GM12878 (cell line): Measurements from ENCODE around the gene HRH2. TPM values are rescaled to one million over a fixed set of nuclear protein-coding genes. Genes with fewer than 3 reads are reported as not detected.

Experiments
- ATAC-seq: fragments of 200-7000 bp; cut with Tn5 transposase; 3 replicates; pipeline ENCODE4 v1.9.1; 2020; ENCODE audit warnings: mild to moderate bottlenecking, moderate library complexity
- BruUV-seq: library from RNA; stranded (reverse); fragments of 400-500 nt; replicated peaks from 2 replicates; lab custom pipeline; 2021; lab: Mats Ljungman, UMichigan
- CTCF ChIA-PET: fragments of 300-600 bp; sonication (Branson Sonifier 250); formaldehyde crosslinking; extraction: SDS; loops from one replicate; lab custom pipeline; 2021; ENCODE audit warnings: inconsistent platforms; lab: Yijun Ruan, JAX
- POLR2A ChIA-PET: fragments of 350-600 bp; formaldehyde crosslinking; extraction: SDS; loops from one replicate; lab custom pipeline; 2021; ENCODE audit warnings: inconsistent platforms; lab: Charles Lee
- RAD21 ChIA-PET: fragments of 300-600 bp; sonication (Branson Sonifier 250); formaldehyde crosslinking; loops from one replicate; lab custom pipeline; 2023; ENCODE audit warnings: antibody characterized with exemption; ENCODE audit not compliant: unreplicated experiment; lab: Charles Lee
- SMC1A ChIA-PET: fragments of 300-600 bp; sonication (Branson Sonifier 250); formaldehyde crosslinking; loops from one replicate; lab custom pipeline; 2023; ENCODE audit not compliant: unreplicated experiment, uncharacterized antibody; lab: Charles Lee
- DNase-seq: peaks from one replicate; pipeline ENCODE4 v3.0.0-alpha.2; 2011; ENCODE audit warnings: low read depth, low spot score
- FAIRE-seq: peaks from 3 replicates; lab custom pipeline; 2011; peaks lifted over from hg19 to GRCh38; lab: Jason Lieb, UNC
- H2AFZ ChIP-seq: 2 replicates; pipeline ENCODE4 v1.6.0; 2011; ENCODE audit warnings: low read depth, low read length, control low read depth; ENCODE audit not compliant: control insufficient read depth
- H3K27ac ChIP-seq: 2 replicates; pipeline ENCODE4 v1.5.1; 2011; ENCODE audit warnings: control low read depth; ENCODE audit not compliant: control insufficient read depth, insufficient read depth
- H3K27me3 ChIP-seq, 2 experiments: replicated peaks in 1 of 2; 2 replicates each; pipeline versions ENCODE4 v1.6.0 to v1.6.1; 2011; ENCODE audit warnings: low read length in 1 of 2; ENCODE audit not compliant: control insufficient read depth in 2 of 2, insufficient read depth in 2 of 2
- H3K36me3 ChIP-seq, 2 experiments: 2 replicates each; pipeline ENCODE4 v1.5.1; 2011; ENCODE audit warnings: low read length in 1 of 2; ENCODE audit not compliant: control insufficient read depth in 2 of 2, insufficient read depth in 2 of 2
- H3K4me1 ChIP-seq: 2 replicates; pipeline ENCODE4 v1.6.1; 2011; ENCODE audit warnings: mild to moderate bottlenecking, low read length, moderate library complexity, mixed read lengths; ENCODE audit not compliant: control insufficient read depth, insufficient read depth
- H3K4me2 ChIP-seq: 2 replicates; pipeline ENCODE4 v1.6.0; 2011; ENCODE audit warnings: control low read depth; ENCODE audit not compliant: control insufficient read depth, insufficient read depth
- H3K4me3 ChIP-seq: fragments of 200-600 bp; sonication (generic); 2 replicates; pipeline ENCODE4 v1.5.1; 2016
- H3K79me2 ChIP-seq: 2 replicates; pipeline ENCODE4 v1.6.0; 2011; ENCODE audit warnings: low read length; ENCODE audit not compliant: control insufficient read depth, insufficient read depth
- H3K9ac ChIP-seq: 2 replicates; pipeline ENCODE4 v1.8.0; 2011; ENCODE audit warnings: low read length, control low read depth, mixed read lengths; ENCODE audit not compliant: control insufficient read depth, insufficient read depth
- H3K9me3 ChIP-seq: replicated peaks from 3 replicates; pipeline ENCODE4 v1.5.1; 2011; ENCODE audit warnings: mild to moderate bottlenecking, low read length; ENCODE audit not compliant: control insufficient read depth, insufficient read depth
- H4K20me1 ChIP-seq: 2 replicates; pipeline ENCODE4 v1.6.0; 2011; ENCODE audit not compliant: control insufficient read depth, insufficient read depth
- BRCA1 ChIP-seq: IDR thresholded peaks from 2 replicates; pipeline ENCODE4 v1.6.1; 2011; ENCODE audit warnings: low read depth, low read length, improper control_type of control experiment
- CHD1 ChIP-seq: IDR thresholded peaks from 2 replicates; pipeline ENCODE4 v1.6.1; 2012; ENCODE audit warnings: low read depth, low read length, improper control_type of control experiment
- ESRRA ChIP-seq: IDR thresholded peaks from 2 replicates; pipeline ENCODE4 v1.6.1; 2012; ENCODE audit warnings: mild to moderate bottlenecking, low read length, improper control_type of control experiment
- IRF4 ChIP-seq: IDR thresholded peaks from 2 replicates; pipeline ENCODE4 v1.6.1; 2011; ENCODE audit warnings: low read depth, low read length
- PAX5 ChIP-seq: IDR thresholded peaks from 2 replicates; pipeline ENCODE4 v1.6.1; 2011; ENCODE audit warnings: low read depth, low read length, borderline replicate concordance
- PAX8 ChIP-seq: fragments of 450-650 bp; IDR thresholded peaks from 2 replicates; pipeline ENCODE4 v1.6.1; 2017; ENCODE audit warnings: mild to moderate bottlenecking, moderate library complexity
- SIX5 ChIP-seq: IDR thresholded peaks from 2 replicates; pipeline ENCODE4 v1.6.1; 2011; ENCODE audit warnings: mild to moderate bottlenecking, low read depth, low read length, moderate library complexity; ENCODE audit not compliant: severe bottlenecking
- SREBF1 ChIP-seq: IDR thresholded peaks from 2 replicates; pipeline ENCODE4 v1.6.1; 2012; ENCODE audit warnings: mild to moderate bottlenecking, low read length
- SUPT20H ChIP-seq: IDR thresholded peaks from 2 replicates; pipeline ENCODE4 v1.6.1; 2011; ENCODE audit warnings: low read depth, mild to moderate bottlenecking, low read length, moderate library complexity, borderline replicate concordance; ENCODE audit not compliant: control insufficient read depth
- TCF12 ChIP-seq: IDR thresholded peaks from 2 replicates; pipeline ENCODE4 v1.6.1; 2011; ENCODE audit warnings: low read depth, mild to moderate bottlenecking, low read length
- WGBS: methylation state at CpG from one replicate; pipeline ENCODE4 v1.1.6; 2016; ENCODE audit warnings: low lambda C conversion rate; ENCODE audit not compliant: insufficient replicate concordance, insufficient coverage; ENCODE audit errors: missing lambda C conversion rate; 5-methylcytosine and 5-hydroxymethylcytosine counted together
- in situ Hi-C: fragments of 300-500 bp; cut with MboI; formaldehyde crosslinking; loops from 9 replicates; pipeline ENCODE4 v1.14.3; 2018; ENCODE audit warnings: mixed read lengths
- intact Hi-C: fragments of 100-400 bp; cut with micrococcal nuclease; formaldehyde crosslinking; loops from one replicate; pipeline ENCODE4 v1.14.2; 2022; ENCODE audit not compliant: unreplicated experiment
- polyA plus RNA-seq, 11 experiments: library from polyadenylated mRNA; depleted of rRNA in 4 of 11; unstranded in 6 of 11; stranded (reverse) in 5 of 11; fragments of >200 nt; fragmentation: Nextera tagmentation in 4 of 11; fragmentation: Illumina TruSeq in 1 of 11; extraction: Ambion mirVana in 4 of 11; extraction: Trizol in 1 of 11; gene quantifications; 1 replicate in 1 of 11; 2 replicates in 10 of 11; pipeline versions ENCODE4 v1.2.1 to v1.2.3, GENCODE V29; 2011 to 2016; ENCODE audit warnings: inconsistent platforms in 2 of 11, missing spikeins in 2 of 11, low read depth in 1 of 11
- total RNA-seq, 4 experiments: library from RNA; depleted of rRNA in 3 of 4; stranded (reverse); fragments of >200 nt in 3 of 4; fragmentation: Illumina TruSeq in 1 of 4; extraction: Trizol in 1 of 4; gene quantifications; 2 replicates each; pipeline versions ENCODE4 v1.2.1 to v1.2.3, GENCODE V29; 2013 to 2021
- TF ChIP-seq, protein P1 (sequence below), 3 experiments: IDR thresholded peaks in 2 of 3; conservative IDR thresholded peaks in 1 of 3; 2 replicates each; pipeline ENCODE4 v1.5.1; 2011; ENCODE audit warnings: low read depth in 3 of 3, low read length in 3 of 3, mild to moderate bottlenecking in 3 of 3, control low read depth in 2 of 3, moderate library complexity in 2 of 3, inconsistent platforms in 1 of 3, mixed read lengths in 1 of 3; ENCODE audit not compliant: control insufficient read depth in 2 of 3, insufficient read depth in 1 of 3; ENCODE audit errors: extremely low read depth in 1 of 3
- TF ChIP-seq, protein P2 (sequence below): fragments of 450-650 bp; IDR thresholded peaks from 2 replicates; pipeline ENCODE4 v1.6.1; 2017; ENCODE audit warnings: mild to moderate bottlenecking, low read depth, inconsistent platforms; ENCODE audit not compliant: poor library complexity, severe bottlenecking
- TF ChIP-seq, protein P3 (sequence below): IDR thresholded peaks from 2 replicates; pipeline ENCODE4 v1.6.1; 2011; ENCODE audit warnings: borderline replicate concordance, low read depth, mild to moderate bottlenecking, moderate library complexity, low read length; ENCODE audit not compliant: insufficient read depth, poor library complexity, severe bottlenecking
- TF ChIP-seq, protein P4 (sequence below): IDR thresholded peaks from 2 replicates; pipeline ENCODE4 v1.6.1; 2012; ENCODE audit warnings: low read depth, low read length, improper control_type of control experiment
- TF ChIP-seq, protein P5 (sequence below): fragments of 450-650 bp; conservative IDR thresholded peaks from 2 replicates; pipeline ENCODE4 v1.6.1; 2017; ENCODE audit warnings: mild to moderate bottlenecking, moderate library complexity

Gene HRH2
- total and polyA plus RNA-seq, 10 of the 15 experiments (the other 5 are each of a cell fraction or from before 2014, with no cell fraction given), result 0.01 to 0.05 (median 0.03) TPM; not detected in 7

DNA sequence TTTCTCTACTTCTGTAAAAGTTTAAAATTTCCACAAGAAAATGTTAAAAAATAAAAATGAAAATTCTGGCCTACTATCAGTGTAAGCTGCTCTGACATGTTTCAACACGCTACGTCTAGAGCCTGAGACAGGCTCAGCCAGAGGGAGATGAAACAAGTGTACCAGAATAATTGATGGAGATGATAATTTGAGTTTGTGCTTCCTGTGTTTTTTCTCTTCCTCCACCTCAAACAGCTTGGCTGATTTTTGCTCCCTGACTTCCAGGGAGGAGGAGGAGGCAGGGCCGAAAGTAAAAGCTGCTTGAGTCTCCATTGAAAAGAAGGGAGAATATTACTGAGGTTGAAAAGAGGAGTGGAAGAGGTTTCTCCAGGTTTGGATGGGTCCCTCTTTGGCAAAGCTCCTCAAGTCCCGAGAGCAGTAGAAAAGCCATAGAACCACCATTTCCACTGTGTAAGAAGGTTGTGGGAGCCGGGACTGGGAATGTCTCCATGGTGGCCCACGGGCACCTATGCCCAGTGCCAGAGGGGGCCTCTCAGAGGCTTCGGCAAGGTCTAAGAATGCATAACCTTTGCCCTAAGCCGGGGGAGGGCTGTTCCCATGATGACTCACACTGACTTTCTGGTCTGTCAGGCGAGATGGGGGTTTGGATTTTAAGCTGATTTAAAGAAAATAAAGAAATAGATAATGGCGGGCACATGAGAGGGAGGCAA is 95.1 kb downstream of the HRH2 start:
- RAD21 ChIA-PET, result no interaction called here
- H3K27me3 ChIP-seq, result no peaks in the 10 kb centered on the region; a peak in 2 of 4 replicates
- H4K20me1 ChIP-seq, result no peaks in the 10 kb centered on the region
- in situ Hi-C loops (no loop called here), intact Hi-C loops (no loop called here)
- POLR2A ChIA-PET, result no interaction called here
- no TSS peak for BruUV-seq
- WGBS, result 20% methylated on average over 10 of the region's 10 CpGs
- H3K27ac ChIP-seq, result no peak overlapping the region
- CTCF ChIA-PET, result no interaction called here
- no peaks in the 10 kb centered on the region for H3K9me3 ChIP-seq
- ATAC-seq (no peak), FAIRE-seq (no peak), DNase-seq (no peak)
- H3K79me2 ChIP-seq, result no peaks in the 10 kb centered on the region
- H3K36me3 ChIP-seq, result no peaks in the 10 kb centered on the region
- SMC1A ChIA-PET, result no interaction called here
- H3K4me3 ChIP-seq, result no peak overlapping the region
- H3K9ac ChIP-seq, result no peak overlapping the region
- no peak overlapping the region for H3K4me2 ChIP-seq
- no peak overlapping the region for H2AFZ ChIP-seq
- no peaks in the 10 kb centered on the region for H3K4me1 ChIP-seq
- TF ChIP-seq, protein P1, sequence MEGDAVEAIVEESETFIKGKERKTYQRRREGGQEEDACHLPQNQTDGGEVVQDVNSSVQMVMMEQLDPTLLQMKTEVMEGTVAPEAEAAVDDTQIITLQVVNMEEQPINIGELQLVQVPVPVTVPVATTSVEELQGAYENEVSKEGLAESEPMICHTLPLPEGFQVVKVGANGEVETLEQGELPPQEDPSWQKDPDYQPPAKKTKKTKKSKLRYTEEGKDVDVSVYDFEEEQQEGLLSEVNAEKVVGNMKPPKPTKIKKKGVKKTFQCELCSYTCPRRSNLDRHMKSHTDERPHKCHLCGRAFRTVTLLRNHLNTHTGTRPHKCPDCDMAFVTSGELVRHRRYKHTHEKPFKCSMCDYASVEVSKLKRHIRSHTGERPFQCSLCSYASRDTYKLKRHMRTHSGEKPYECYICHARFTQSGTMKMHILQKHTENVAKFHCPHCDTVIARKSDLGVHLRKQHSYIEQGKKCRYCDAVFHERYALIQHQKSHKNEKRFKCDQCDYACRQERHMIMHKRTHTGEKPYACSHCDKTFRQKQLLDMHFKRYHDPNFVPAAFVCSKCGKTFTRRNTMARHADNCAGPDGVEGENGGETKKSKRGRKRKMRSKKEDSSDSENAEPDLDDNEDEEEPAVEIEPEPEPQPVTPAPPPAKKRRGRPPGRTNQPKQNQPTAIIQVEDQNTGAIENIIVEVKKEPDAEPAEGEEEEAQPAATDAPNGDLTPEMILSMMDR (IDR thresholded peaks at IDR 0.05 in 2 of 3, conservative IDR thresholded peaks at IDR 0.05 in 1 of 3; ENCODE audit: control insufficient read depth in 2 of 3, extremely low read depth in 1 of 3, insufficient read depth in 1 of 3, low read depth in 3 of 3, low read length in 3 of 3), result no peak
- TF ChIP-seq PAX5, result no peak
- TF ChIP-seq TCF12, result no peak
- TF ChIP-seq PAX8, result no peak
- TF ChIP-seq SREBF1, result no peak
- no peak for TF ChIP-seq ESRRA
- TF ChIP-seq, protein P2, sequence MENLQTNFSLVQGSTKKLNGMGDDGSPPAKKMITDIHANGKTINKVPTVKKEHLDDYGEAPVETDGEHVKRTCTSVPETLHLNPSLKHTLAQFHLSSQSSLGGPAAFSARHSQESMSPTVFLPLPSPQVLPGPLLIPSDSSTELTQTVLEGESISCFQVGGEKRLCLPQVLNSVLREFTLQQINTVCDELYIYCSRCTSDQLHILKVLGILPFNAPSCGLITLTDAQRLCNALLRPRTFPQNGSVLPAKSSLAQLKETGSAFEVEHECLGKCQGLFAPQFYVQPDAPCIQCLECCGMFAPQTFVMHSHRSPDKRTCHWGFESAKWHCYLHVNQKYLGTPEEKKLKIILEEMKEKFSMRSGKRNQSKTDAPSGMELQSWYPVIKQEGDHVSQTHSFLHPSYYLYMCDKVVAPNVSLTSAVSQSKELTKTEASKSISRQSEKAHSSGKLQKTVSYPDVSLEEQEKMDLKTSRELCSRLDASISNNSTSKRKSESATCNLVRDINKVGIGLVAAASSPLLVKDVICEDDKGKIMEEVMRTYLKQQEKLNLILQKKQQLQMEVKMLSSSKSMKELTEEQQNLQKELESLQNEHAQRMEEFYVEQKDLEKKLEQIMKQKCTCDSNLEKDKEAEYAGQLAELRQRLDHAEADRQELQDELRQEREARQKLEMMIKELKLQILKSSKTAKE, result no peak
- TF ChIP-seq CHD1, result no peak
- no peak for TF ChIP-seq IRF4
- no peak for TF ChIP-seq BRCA1
- TF ChIP-seq SUPT20H, result no peak
- TF ChIP-seq, protein P3, sequence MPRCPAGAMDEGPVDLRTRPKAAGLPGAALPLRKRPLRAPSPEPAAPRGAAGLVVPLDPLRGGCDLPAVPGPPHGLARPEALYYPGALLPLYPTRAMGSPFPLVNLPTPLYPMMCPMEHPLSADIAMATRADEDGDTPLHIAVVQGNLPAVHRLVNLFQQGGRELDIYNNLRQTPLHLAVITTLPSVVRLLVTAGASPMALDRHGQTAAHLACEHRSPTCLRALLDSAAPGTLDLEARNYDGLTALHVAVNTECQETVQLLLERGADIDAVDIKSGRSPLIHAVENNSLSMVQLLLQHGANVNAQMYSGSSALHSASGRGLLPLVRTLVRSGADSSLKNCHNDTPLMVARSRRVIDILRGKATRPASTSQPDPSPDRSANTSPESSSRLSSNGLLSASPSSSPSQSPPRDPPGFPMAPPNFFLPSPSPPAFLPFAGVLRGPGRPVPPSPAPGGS, result no peak
- TF ChIP-seq, protein P4, sequence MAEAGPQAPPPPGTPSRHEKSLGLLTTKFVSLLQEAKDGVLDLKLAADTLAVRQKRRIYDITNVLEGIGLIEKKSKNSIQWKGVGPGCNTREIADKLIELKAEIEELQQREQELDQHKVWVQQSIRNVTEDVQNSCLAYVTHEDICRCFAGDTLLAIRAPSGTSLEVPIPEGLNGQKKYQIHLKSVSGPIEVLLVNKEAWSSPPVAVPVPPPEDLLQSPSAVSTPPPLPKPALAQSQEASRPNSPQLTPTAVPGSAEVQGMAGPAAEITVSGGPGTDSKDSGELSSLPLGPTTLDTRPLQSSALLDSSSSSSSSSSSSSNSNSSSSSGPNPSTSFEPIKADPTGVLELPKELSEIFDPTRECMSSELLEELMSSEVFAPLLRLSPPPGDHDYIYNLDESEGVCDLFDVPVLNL, result no peak
- no peak for TF ChIP-seq SIX5
- TF ChIP-seq, protein P5, sequence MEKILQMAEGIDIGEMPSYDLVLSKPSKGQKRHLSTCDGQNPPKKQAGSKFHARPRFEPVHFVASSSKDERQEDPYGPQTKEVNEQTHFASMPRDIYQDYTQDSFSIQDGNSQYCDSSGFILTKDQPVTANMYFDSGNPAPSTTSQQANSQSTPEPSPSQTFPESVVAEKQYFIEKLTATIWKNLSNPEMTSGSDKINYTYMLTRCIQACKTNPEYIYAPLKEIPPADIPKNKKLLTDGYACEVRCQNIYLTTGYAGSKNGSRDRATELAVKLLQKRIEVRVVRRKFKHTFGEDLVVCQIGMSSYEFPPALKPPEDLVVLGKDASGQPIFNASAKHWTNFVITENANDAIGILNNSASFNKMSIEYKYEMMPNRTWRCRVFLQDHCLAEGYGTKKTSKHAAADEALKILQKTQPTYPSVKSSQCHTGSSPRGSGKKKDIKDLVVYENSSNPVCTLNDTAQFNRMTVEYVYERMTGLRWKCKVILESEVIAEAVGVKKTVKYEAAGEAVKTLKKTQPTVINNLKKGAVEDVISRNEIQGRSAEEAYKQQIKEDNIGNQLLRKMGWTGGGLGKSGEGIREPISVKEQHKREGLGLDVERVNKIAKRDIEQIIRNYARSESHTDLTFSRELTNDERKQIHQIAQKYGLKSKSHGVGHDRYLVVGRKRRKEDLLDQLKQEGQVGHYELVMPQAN, result no peak
